SK-N-MC (cell line): ENCODE data around the gene ZNF274.

ENCODE experiments used
- EZH2 ChIP-seq: fragments of 200-600 bp; sonication (generic); IDR thresholded peaks from one replicate; pipeline ENCODE4 v1.6.1; 2017; ENCODE audit warnings: antibody characterized with exemption
- FOXP2 ChIP-seq: optimal IDR thresholded peaks from 2 replicates; pipeline ENCODE3; 2011; ENCODE audit warnings: mild to moderate bottlenecking, moderate library complexity; ENCODE audit not compliant: insufficient read depth; ENCODE audit errors: extremely low read length, control extremely low read depth
- POLR2AphosphoS5 ChIP-seq: IDR thresholded peaks from 2 replicates; pipeline ENCODE4 v1.6.1; 2012; ENCODE audit warnings: mild to moderate bottlenecking, low read depth, low read length, borderline replicate concordance

- no peak for TF ChIP-seq POLR2AphosphoS5
- TF ChIP-seq EZH2 = no peak
- TF ChIP-seq FOXP2 = no peak
Observed at GRCh38 chr19:58170860-58171259, 12.0 kb upstream of the ZNF274 start.
